Ramos (cell line): ENCODE results near the gene H2AZ2.
"Not testable (repeated sequence)": the region's sequence is repeated elsewhere in the genome, so short reads cannot be mapped to it uniquely, and the experiment has no call there.

Experiments
- in situ Hi-C: fragments of 300-500 bp; cut with MboI; formaldehyde crosslinking; loops from one replicate; pipeline ENCODE4 v1.14.3; 2022; ENCODE audit warnings: low sequenced_read_pairs; ENCODE audit not compliant: unreplicated experiment

Gene H2AZ2

GRCh38 chr7:44824894-44825526 is 22.9 kb downstream of the H2AZ2 start:
- in situ Hi-C loops = no loop called here

- in situ Hi-C loops = no loop called here
Measured at GRCh38 chr7:44823255-44823781, 24.6 kb downstream of the H2AZ2 start.

DNA sequence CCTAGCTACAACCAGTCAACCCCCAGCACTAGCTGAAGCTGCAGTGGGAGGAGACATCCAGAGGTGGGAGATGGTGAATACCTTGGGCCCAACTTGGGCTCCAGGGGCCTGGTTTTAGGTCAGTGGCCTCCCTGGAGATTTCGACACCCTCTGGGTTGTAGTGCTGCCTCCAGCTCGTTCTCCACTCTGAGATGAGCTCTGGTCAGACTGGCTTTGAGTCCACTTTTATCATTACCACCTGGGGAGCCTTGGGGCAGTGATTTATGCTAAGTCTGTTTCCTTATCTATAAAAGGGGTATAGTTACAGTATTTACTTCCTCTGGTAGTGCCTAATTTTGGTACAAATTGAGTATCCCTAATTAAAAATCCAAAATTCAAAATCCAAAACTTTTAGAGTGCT is 28.6 kb downstream of the H2AZ2 start:
- in situ Hi-C loops = no loop called here

DNA sequence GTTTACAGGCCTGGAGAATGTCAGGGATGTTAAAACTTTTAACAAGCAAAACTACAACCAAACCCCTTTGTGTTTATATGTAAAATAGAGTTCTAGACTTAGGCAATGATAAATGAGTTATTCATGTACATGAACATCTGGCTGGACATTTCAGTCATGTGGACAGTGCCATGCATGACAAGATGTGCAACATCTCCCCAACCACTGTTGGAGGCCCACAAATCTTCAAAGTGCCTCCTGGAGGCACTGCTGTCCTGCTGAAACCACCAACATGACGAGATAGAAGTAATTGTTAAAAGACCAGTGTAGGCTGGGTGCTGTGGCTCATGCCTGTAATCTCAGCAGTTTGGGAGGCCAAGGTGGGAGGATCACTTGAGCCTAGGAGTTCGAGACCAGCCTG is 33.0 kb downstream of the H2AZ2 start:
- in situ Hi-C loops = no loop called here

- in situ Hi-C loops = no loop called here
Measured at GRCh38 chr7:44811571-44811970, 36.3 kb downstream of the H2AZ2 start.

GRCh38 chr7:44811093-44811492 is 36.8 kb downstream of the H2AZ2 start:
- in situ Hi-C loops = no loop called here

DNA sequence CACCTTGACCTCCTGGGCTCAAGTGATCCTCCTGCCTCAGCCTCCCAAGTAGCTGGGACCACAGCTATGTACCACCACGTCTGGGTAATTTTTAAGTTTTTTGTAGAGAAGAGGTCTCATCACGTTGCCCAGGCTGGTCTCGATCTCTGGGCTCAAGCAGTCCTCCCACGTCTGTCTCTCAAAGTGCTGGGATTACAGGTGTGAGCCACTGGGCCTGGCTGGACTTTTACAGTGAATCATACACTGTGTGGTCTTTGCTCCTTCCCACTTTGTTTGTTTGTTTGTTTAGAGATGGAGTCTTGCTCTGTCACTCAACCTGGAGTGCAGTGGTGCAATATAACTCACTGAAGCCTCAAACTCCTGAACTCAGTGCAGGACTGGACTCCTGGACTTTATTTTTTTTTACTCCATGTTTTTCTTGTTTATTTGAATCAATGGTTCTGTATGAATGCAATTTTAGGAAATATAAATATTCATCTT is 38.9 kb downstream of the H2AZ2 start:
- in situ Hi-C loops = no loop called here

GRCh38 chr7:44805950-44806349 is 41.9 kb downstream of the H2AZ2 start:
- in situ Hi-C loops = no loop called here

DNA sequence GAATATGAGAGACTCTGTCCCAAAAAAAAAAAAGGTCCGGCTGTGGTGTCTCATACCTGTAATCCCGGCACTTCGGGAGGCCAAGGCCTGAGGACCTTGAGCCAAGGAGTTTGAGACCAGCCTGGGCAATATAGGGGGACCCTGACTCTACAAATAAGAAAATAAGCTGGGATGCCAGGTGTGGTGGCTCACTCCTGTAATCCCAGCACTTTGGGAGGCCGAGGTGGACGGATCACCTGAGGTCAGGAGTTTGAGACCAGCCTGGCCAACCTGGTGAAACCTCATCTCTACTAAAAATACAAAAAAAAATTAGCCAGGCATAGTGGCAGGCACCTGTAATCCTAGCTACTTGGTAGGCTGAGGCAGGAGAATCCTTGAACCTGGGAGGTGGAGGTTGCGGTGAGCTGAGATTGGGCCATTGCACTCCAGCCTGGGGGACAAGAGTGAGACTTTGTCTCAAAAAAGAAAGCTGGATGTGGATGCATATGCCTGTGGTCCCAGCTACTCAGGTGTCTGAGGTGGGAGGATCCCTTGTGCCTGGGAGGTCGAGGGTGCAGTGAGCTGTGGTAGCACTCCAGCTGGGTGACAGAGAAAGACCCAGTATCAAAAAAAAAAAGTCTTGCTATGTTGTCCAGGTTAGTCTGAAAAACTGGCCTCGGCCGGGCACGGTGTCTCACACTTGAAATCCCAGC is 43.9 kb downstream of the H2AZ2 start:
- in situ Hi-C loops = not testable (repeated sequence)

- in situ Hi-C loops = no loop called here
Measured at GRCh38 chr7:44802418-44803025, 45.4 kb downstream of the H2AZ2 start.

DNA sequence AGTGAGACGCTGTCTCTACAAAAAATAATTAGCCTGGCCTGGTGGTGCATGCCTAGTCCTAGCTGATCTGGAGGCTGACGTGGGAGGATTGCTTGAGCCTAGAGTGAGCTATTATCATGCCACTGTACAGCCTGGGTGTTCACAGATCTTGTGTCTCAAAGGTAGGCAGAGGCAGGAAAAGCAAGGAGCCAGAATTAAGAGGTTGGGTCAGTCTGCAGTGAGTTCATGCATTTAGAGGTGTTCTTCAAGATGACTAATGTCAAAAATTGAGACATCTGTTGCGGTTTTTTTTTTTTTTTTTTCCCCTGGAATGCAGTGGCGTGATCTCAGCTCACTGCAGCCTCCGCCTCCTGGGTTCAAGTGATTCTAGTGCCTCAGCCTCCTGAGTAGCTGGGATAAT is 46.0 kb downstream of the H2AZ2 start:
- in situ Hi-C loops = no loop called here

DNA sequence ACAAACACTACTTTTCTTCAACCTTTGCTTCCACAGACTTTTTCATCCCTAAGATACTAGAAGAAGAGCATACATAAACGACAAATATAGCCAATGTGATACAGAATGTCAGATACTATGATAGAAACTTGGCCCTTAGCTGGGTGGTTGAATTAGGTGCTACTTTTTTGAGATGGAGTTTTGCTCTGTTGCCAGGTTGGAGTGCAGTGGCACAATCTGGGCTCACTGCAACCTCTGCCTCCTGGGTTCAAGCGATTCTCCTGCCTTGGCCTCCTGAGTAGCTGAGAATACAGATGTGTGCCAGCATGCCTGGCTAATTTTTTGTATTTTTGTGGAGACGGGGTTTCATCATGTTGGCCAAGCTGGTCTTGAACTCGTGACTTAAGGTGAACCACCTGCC is 47.9 kb downstream of the H2AZ2 start:
- in situ Hi-C loops = no loop called here

DNA sequence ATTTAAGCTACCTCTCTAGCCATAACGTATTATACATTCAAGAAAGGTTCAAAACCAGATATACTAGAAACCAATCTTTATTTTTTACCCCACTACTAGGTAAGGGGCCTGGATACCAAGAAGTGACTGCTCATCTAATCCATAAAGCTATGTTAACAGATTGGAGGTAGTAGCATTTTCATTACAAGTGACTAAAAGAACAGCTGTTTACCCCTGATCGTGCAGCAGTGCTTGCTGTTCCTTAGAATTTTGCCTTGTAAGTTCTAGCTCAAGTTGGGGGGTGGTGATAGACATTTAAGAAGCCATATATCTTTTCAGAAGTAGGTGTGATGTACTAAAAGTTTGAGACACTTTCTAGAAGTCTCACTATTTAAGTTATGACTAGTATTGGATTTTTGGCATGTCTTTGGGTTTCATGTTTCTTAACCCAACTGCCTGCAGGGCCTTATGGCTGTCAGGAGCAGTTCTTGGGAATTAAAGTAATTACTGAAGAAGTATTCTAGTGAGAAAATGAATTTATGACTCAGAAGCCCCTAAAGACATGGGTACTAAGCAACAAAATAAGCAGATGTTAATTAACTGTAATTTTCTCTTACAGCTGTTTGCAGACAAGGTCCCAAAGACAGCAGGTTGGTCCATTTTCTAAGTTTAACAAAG is 49.1 kb downstream of the H2AZ2 start:
- in situ Hi-C loops = no loop called here

GRCh38 chr7:44797329-44798258 is 50.3 kb downstream of the H2AZ2 start:
- in situ Hi-C loops = no loop called here

DNA sequence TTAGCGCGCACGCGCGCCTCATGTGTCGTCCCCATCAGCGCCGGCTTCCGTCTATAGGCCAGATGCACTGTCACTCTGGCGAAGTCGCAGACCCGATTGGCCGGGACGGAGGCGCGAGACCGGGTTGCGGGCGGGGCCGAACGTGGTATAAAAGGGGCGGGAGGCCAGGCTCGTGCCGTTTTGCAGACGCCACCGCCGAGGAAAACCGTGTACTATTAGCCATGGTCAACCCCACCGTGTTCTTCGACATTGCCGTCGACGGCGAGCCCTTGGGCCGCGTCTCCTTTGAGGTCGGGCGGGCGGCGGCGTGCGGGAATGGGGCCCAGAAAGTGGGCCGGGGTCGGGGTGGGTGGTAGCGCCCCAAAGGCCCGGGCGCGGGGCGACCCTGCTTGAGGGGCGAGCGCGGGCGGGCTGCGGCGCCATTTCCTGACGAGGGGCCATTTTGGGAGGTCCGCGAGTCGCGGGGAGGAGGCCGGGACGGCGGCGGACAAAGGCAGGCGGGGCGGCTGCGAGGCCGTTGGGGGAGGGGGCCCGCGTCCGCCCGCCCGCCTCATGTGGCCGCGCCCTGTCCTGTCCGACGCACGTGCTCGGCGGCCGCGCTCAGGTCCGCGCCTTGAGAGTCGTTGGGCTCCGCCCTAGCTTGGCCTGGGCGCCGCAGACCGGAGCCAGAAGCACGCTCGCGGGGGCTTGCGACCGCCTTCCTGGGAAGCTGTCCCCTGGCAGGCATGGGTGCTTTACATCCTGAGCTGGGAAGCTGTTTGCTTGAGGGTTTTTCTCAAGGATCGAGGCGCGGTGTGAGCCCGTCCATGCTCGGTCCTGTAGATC is 51.2 kb downstream of the H2AZ2 start, which contains the start of gene PPIA:
PPIA (plus strand) TSS at position 178 of the 825 bp plus-strand sequence; CDS start at position 222, 44 bp downstream.
- in situ Hi-C loops = no loop called here

- in situ Hi-C loops = no loop called here
Measured at GRCh38 chr7:44796034-44796503, 51.8 kb downstream of the H2AZ2 start.

GRCh38 chr7:44794331-44794730 is 53.6 kb downstream of the H2AZ2 start:
- in situ Hi-C loops = no loop called here

- in situ Hi-C loops = no loop called here
Measured at GRCh38 chr7:44793919-44794318, 54.0 kb downstream of the H2AZ2 start.
